Dedifferentiated amniotic fluid mesenchymal stem cell (primary cell): ENCODE data around the gene PRIMA1.

Experiments
- DNase-seq: peaks from one replicate; pipeline ENCODE4 v3.0.0-alpha.2; 2016; ENCODE audit errors: extremely low spot score

PRIMA1 gene

DNA sequence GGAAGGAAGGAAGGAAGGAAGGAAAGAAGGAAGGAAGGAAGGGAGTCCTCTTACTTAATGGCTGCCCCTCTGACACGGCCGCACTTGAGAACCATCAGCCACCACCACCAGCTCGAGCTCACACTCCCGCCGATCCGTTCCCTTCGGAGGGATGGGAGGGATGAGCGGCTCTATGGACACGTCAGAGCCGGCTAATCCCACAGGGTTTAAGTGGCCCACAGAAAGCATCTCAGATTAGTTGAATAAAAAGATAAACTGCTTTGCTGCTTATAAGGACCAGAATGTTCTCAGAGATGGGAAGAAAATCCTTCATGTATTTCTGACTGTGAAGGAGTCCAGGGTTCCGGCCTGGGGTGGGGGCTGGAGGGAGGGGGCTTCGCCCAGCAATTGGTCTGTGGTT lies 31.1 kb downstream of the PRIMA1 start:
- no peak for DNase-seq

- no peak for DNase-seq
These were observed 34.6 kb downstream of the PRIMA1 start for GRCh38 chr14:93753647-93754046.

DNA sequence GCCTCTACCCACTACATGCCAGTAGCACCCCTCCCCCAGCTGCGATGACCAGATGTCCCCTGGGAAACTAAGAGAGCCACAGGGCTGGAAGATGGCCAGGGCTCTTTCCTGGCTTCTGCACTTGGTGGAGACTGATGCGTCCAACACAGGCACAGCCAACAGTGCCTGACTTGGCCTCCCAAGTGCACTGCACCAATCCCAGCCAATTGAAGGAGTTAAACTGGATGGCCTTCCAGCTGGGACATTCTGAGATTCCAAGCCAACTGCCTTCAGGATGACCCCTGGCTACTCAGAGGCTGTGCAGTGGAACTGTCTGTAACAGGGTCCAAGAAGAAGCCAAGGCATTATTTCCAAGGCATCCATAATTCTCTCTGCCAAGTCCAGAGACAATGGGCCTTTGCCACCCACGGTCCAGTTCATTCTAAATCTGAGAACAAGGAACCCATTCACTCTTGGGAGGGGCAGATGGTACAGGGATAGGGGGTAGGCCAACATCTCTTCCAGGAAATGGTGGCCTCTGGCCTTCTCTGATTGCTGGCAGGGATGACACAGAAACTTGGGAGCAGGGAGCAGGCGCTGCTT lies 35.2 kb downstream of the PRIMA1 start:
- DNase-seq: no peak

GRCh38 chr14:93751946-93752655 lies 36.2 kb downstream of the PRIMA1 start:
- no peak for DNase-seq

- no peak for DNase-seq
These were observed 39.2 kb downstream of the PRIMA1 start for GRCh38 chr14:93749076-93749420.

- DNase-seq: no peak
These were observed 39.8 kb downstream of the PRIMA1 start for GRCh38 chr14:93748208-93749075.

GRCh38 chr14:93747560-93747959 lies 40.7 kb downstream of the PRIMA1 start:
- no peak for DNase-seq

DNA sequence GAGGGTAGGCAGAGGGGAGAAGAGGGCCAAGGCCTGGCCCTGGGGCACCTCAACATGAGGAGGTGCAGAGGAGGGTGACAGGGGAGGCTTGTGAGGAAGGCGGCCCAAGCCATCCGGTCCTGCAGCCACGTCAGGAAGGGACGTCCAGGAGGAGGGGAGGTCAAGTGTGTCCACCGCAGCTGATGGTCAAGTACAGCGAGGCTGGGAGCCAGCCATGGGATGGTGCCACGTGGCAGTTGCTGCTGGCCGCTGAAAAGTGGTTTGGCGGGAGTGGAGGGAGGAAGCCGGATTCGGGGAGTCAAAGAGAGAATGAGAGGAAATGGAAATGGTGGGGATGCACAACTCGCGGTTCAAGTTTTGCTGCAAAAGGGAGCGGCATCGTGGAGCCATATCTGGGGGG lies 41.2 kb downstream of the PRIMA1 start:
- DNase-seq: no peak

DNA sequence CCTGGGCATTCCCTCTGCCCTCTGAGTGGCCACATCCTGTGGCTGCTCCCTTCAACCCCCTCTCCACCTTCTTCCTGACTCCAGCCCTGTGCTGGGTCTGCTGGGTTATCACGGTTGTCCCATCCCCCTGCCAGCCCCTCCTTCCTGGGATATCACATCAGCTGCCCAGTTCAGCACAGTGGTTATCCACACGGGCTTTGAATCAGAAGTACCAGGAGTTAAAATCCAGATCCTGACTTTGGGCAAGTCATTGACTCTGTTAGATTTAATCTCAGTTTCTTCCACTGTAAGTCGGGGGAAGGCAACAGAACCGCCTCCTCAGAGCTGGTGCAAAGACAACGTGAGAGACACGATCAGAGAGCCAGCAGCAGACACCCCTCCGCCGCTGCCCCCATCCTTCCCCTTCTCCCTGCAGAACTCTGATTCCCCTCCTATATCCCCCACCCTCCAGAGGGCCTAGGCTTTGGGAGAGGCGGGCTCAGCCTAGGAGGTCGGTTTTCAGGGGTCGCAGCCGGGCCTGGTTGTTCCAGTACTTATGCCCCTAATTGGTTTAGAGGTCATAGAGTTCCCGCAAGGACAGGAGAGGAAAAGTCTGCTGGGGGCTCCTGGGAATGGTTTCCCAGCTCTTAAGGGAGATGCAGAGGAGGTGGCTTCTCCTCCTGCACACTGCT lies 42.5 kb downstream of the PRIMA1 start:
- no peak for DNase-seq

- DNase-seq: no peak
These were observed 43.4 kb downstream of the PRIMA1 start for GRCh38 chr14:93744876-93745275.

- DNase-seq: no peak
These were observed 44.1 kb downstream of the PRIMA1 start for GRCh38 chr14:93744176-93744575.

- no peak for DNase-seq
These were observed 44.8 kb downstream of the PRIMA1 start for GRCh38 chr14:93743270-93744060.

- DNase-seq: no peak
These were observed 45.5 kb downstream of the PRIMA1 start for GRCh38 chr14:93742761-93743160.

GRCh38 chr14:93741556-93742230 lies 46.6 kb downstream of the PRIMA1 start:
- DNase-seq: no peak

- no peak for DNase-seq
These were observed 50.7 kb downstream of the PRIMA1 start for GRCh38 chr14:93737634-93738033.

- DNase-seq: no peak
These were observed 51.8 kb downstream of the PRIMA1 start for GRCh38 chr14:93736378-93737014.

DNA sequence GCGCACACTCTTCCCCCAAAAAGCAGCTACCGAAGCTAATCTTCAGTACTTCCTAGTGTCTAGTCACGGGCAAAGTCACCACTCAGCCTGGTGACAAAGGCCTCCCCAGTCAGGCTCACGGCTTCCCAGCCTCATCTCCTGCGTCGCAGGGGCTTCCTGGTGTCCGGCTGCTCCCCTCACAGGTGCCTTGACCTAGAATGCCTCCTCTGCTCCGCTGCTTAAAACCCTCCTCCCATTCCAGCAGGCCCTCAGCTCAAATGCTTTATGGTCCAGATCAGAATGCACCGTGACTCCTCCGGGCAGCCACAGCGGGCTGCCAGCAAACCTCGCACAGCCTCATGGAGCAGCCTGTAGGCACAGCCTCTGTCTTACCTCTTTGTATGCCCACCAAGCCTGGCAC lies 53.1 kb downstream of the PRIMA1 start:
- DNase-seq: no peak

GRCh38 chr14:93734086-93734822 lies 54.0 kb downstream of the PRIMA1 start:
- DNase-seq: no peak

DNA sequence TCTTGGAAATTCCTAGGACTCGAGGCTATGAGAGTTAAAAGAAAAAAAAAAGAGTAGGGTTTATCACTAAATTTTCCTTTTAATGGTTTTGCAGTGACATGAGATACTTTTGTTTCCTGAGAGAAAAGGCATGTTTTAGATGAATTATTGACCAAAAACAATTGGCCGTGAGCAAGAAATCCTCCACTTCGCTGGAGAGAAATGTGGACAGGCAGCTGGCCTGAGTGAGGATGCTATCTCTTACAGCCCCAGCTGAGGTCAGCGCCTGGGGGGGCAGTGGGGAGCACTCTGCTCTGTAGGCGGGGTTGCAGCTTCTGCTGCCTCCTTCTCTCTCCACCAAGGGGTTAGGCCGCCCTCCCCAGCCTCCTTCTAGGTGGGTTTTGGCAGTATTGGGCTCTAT lies 54.7 kb downstream of the PRIMA1 start:
- DNase-seq: no peak

- no peak for DNase-seq
These were observed 55.1 kb downstream of the PRIMA1 start for GRCh38 chr14:93733231-93733630.
